H9 (cell line): ENCODE data around the gene SMURF1. TPM values are rescaled to one million over a fixed set of nuclear protein-coding genes. Genes with fewer than 3 reads are reported as not detected.

Experiments
- DNase-seq: peaks from one replicate; pipeline ENCODE4 v3.0.0-alpha.2; 2017
- H2AFZ ChIP-seq: one replicate; pipeline ENCODE4 v1.6.1; 2013; ENCODE audit warnings: mild to moderate bottlenecking, low read length, control low read depth, moderate library complexity
- H2AK5ac ChIP-seq: 2 replicates; pipeline ENCODE4 v1.6.1; 2013; ENCODE audit warnings: low read length, control low read depth, mixed read lengths; ENCODE audit not compliant: insufficient read length
- H2BK120ac ChIP-seq: one replicate; pipeline ENCODE4 v1.6.1; 2013; ENCODE audit warnings: low read depth, mild to moderate bottlenecking, low read length, control low read depth, inconsistent platforms; ENCODE audit not compliant: poor library complexity, severe bottlenecking
- H2BK12ac ChIP-seq: 2 replicates; pipeline ENCODE4 v1.6.1; 2013; ENCODE audit warnings: low read length, control low read depth, mixed read lengths, low read depth; ENCODE audit not compliant: insufficient read length
- H2BK15ac ChIP-seq: 2 replicates; pipeline ENCODE4 v1.6.1; 2013; ENCODE audit warnings: low read depth, low read length, control low read depth
- H2BK20ac ChIP-seq: one replicate; pipeline ENCODE4 v1.6.1; 2013; ENCODE audit warnings: low read depth, mild to moderate bottlenecking, low read length, control low read depth, inconsistent platforms; ENCODE audit not compliant: poor library complexity, severe bottlenecking
- H2BK5ac ChIP-seq: 2 replicates; pipeline ENCODE4 v1.6.1; 2013; ENCODE audit warnings: low read length, control low read depth, mixed read lengths; ENCODE audit not compliant: insufficient read length
- H3K14ac ChIP-seq: 2 replicates; pipeline ENCODE4 v1.6.1; 2013; ENCODE audit warnings: low read length, control low read depth; ENCODE audit not compliant: insufficient read depth
- H3K18ac ChIP-seq: 2 replicates; pipeline ENCODE4 v1.6.1; 2013; ENCODE audit warnings: low read depth, mild to moderate bottlenecking, mixed read lengths, low read length, control low read depth; ENCODE audit not compliant: insufficient read length
- H3K23ac ChIP-seq: 2 replicates; pipeline ENCODE4 v1.6.1; 2013; ENCODE audit warnings: low read length, control low read depth, mixed read lengths, low read depth; ENCODE audit not compliant: insufficient read length
- H3K23me2 ChIP-seq: 2 replicates; pipeline ENCODE4 v1.6.1; 2013; ENCODE audit warnings: low read depth, mild to moderate bottlenecking, mixed read lengths, low read length, control low read depth; ENCODE audit not compliant: insufficient read length, poor library complexity, severe bottlenecking
- H3K27ac ChIP-seq: 2 replicates; pipeline ENCODE4 v1.5.1; 2013; ENCODE audit warnings: low read length, control low read depth, mixed read lengths, low read depth; ENCODE audit not compliant: insufficient read length
- H3K27me3 ChIP-seq: 2 replicates; pipeline ENCODE4 v1.6.1; 2013; ENCODE audit warnings: low read length, control low read depth, inconsistent platforms; ENCODE audit not compliant: insufficient read depth
- H3K4ac ChIP-seq: 2 replicates; pipeline ENCODE4 v1.6.1; 2013; ENCODE audit warnings: low read depth, mild to moderate bottlenecking, control low read depth, inconsistent platforms, low read length, moderate library complexity
- H3K4me1 ChIP-seq: 2 replicates; pipeline ENCODE4 v1.6.1; 2013; ENCODE audit warnings: low read length, control low read depth, inconsistent platforms; ENCODE audit not compliant: insufficient read depth
- H3K4me2 ChIP-seq: 2 replicates; pipeline ENCODE4 v1.6.1; 2013; ENCODE audit warnings: low read length, control low read depth, mixed read lengths; ENCODE audit not compliant: insufficient read length, insufficient read depth
- H3K56ac ChIP-seq: 2 replicates; pipeline ENCODE4 v1.6.1; 2013; ENCODE audit warnings: low read depth, mild to moderate bottlenecking, mixed read lengths, low read length, control low read depth; ENCODE audit not compliant: insufficient read length
- H3K79me1 ChIP-seq: 2 replicates; pipeline ENCODE4 v1.6.1; 2013; ENCODE audit warnings: low read depth, mild to moderate bottlenecking, moderate library complexity, low read length, control low read depth, inconsistent platforms; ENCODE audit not compliant: insufficient read depth, poor library complexity, severe bottlenecking
- H3K79me2 ChIP-seq: 2 replicates; pipeline ENCODE4 v1.6.1; 2013; ENCODE audit warnings: low read length, control low read depth, inconsistent platforms; ENCODE audit not compliant: insufficient read depth
- H3K9ac ChIP-seq: 2 replicates; pipeline ENCODE4 v1.6.1; 2013; ENCODE audit warnings: low read length, control low read depth, mixed read lengths; ENCODE audit not compliant: insufficient read length; ENCODE audit errors: extremely low read depth
- H3K9me3 ChIP-seq: one replicate; pipeline ENCODE4 v1.6.1; 2013; ENCODE audit warnings: low read depth, low read length, inconsistent platforms; ENCODE audit not compliant: control insufficient read depth
- H3T11ph ChIP-seq: one replicate; pipeline ENCODE4 v1.6.1; 2013; ENCODE audit warnings: mild to moderate bottlenecking, low read length, control low read depth, inconsistent platforms
- H4K20me1 ChIP-seq: one replicate; pipeline ENCODE4 v1.6.1; 2013; ENCODE audit not compliant: control insufficient read depth, insufficient read length, insufficient read depth
- H4K5ac ChIP-seq: 2 replicates; pipeline ENCODE4 v1.6.1; 2013; ENCODE audit warnings: low read depth, mild to moderate bottlenecking, mixed read lengths, low read length, control low read depth; ENCODE audit not compliant: insufficient read length
- H4K8ac ChIP-seq: replicated peaks from 2 replicates; pipeline ENCODE4 v1.6.1; 2013; ENCODE audit warnings: low read length, control low read depth, mixed read lengths, low read depth; ENCODE audit not compliant: insufficient read length
- H4K91ac ChIP-seq: 2 replicates; pipeline ENCODE4 v1.6.1; 2013; ENCODE audit warnings: low read depth, mild to moderate bottlenecking, moderate library complexity, mixed read lengths, low read length, control low read depth; ENCODE audit not compliant: insufficient read length
- H3K27ac Mint-ChIP-seq, 3 experiments: 2 replicates in 2 of 3; 3 replicates in 1 of 3; pipeline ENCODE4 v1.8.0; 2020 to 2021; ENCODE audit warnings: mixed read lengths in 3 of 3, mild to moderate bottlenecking in 1 of 3, moderate library complexity in 1 of 3
- H3K27me3 Mint-ChIP-seq: 2 replicates; pipeline ENCODE4 v1.8.0; 2021; ENCODE audit warnings: low read depth, mild to moderate bottlenecking, moderate library complexity, mixed read lengths
- H3K36me3 Mint-ChIP-seq, 3 experiments: 2 replicates in 2 of 3; 3 replicates in 1 of 3; pipeline ENCODE4 v1.8.0; 2020 to 2021; ENCODE audit warnings: low read depth in 3 of 3, mixed read lengths in 3 of 3; ENCODE audit not compliant: insufficient read depth in 1 of 3
- H3K4me1 Mint-ChIP-seq, 2 experiments: 2 replicates each; pipeline ENCODE4 v1.8.0; 2020; ENCODE audit warnings: mixed read lengths in 2 of 2
- H3K4me3 Mint-ChIP-seq, 2 experiments: 2 replicates in 1 of 2; 3 replicates in 1 of 2; pipeline ENCODE4 v1.8.0; 2020 to 2021; ENCODE audit warnings: mild to moderate bottlenecking in 2 of 2, mixed read lengths in 2 of 2, moderate library complexity in 1 of 2
- H3K9me3 Mint-ChIP-seq, 2 experiments: 2 replicates in 1 of 2; 3 replicates in 1 of 2; pipeline ENCODE4 v1.8.0; 2020; ENCODE audit warnings: mild to moderate bottlenecking in 2 of 2, mixed read lengths in 2 of 2, moderate library complexity in 1 of 2
- WGBS: extraction: QIAGEN DNeasy Blood & Tissue Kit; methylation state at CpG from one replicate; pipeline ENCODE4 v1.1.7; 2013; ENCODE audit warnings: missing lambda C conversion rate, low lambda C conversion rate, mixed read lengths; ENCODE audit not compliant: insufficient read length; ENCODE audit errors: extremely low coverage; 5-methylcytosine and 5-hydroxymethylcytosine counted together
- total RNA-seq: library from RNA; stranded (reverse); gene quantifications from 2 replicates; pipeline ENCODE4 v1.2.1, GENCODE V29; 2021
- TF ChIP-seq, protein P1 (sequence below): fragments of 200-600 bp; sonication (generic); conservative IDR thresholded peaks from 3 replicates; pipeline ENCODE4 v1.8.0; 2021; ENCODE audit warnings: antibody characterized with exemption, mild to moderate bottlenecking

Gene SMURF1
- total RNA-seq, 1 experiment from 2014 or later, result 29.4 TPM

GRCh38 chr7:99133766-99134564, 9.9 kb downstream of the SMURF1 start:
- Mint-ChIP-seq H3K9me3 (no peaks in the 10 kb centered on the region), H3K27me3 (no peaks in the 10 kb centered on the region), H3K36me3 (no peaks in the 10 kb centered on the region; a peak in 1 of 7 replicates), H3K4me1 (peaks cover 34 to 41% of the 10 kb centered on the region in 2 experiments), H3K4me3 (no peak overlapping the region), H3K27ac (no peak overlapping the region)
- Histone ChIP-seq H3K4me2 (no peak overlapping the region), H4K20me1 (no peaks in the 10 kb centered on the region), H3K4me1 (peaks cover under 1% of the 10 kb centered on the region; the same call in 1 of the 2 replicates), H4K5ac (no peak overlapping the region), H2BK15ac (no peak overlapping the region), H2BK20ac (no peak overlapping the region), H4K8ac (no peak overlapping the region), H2AK5ac (no peak overlapping the region), H4K91ac (no peak overlapping the region), H3K18ac (no peak overlapping the region), H3K9ac (no peak overlapping the region), H3K27me3 (no peaks in the 10 kb centered on the region), H2BK120ac (no peak overlapping the region), H3K14ac (no peak overlapping the region), H2BK12ac (no peak overlapping the region), H3K4ac (no peak overlapping the region), H3T11ph (no peak overlapping the region), H3K56ac (no peak overlapping the region), H2AFZ (no peak overlapping the region), H3K79me2 (peaks cover 37% of the 10 kb centered on the region; the same call in 1 of the 2 replicates), H3K9me3 (no peaks in the 10 kb centered on the region), H3K27ac (no peak overlapping the region), H3K23me2 (no peaks in the 10 kb centered on the region), H3K23ac (no peak overlapping the region), H2BK5ac (no peak overlapping the region), H3K79me1 (peaks cover 8% of the 10 kb centered on the region)
- DNase-seq, result no peak
- TF ChIP-seq, protein P1, sequence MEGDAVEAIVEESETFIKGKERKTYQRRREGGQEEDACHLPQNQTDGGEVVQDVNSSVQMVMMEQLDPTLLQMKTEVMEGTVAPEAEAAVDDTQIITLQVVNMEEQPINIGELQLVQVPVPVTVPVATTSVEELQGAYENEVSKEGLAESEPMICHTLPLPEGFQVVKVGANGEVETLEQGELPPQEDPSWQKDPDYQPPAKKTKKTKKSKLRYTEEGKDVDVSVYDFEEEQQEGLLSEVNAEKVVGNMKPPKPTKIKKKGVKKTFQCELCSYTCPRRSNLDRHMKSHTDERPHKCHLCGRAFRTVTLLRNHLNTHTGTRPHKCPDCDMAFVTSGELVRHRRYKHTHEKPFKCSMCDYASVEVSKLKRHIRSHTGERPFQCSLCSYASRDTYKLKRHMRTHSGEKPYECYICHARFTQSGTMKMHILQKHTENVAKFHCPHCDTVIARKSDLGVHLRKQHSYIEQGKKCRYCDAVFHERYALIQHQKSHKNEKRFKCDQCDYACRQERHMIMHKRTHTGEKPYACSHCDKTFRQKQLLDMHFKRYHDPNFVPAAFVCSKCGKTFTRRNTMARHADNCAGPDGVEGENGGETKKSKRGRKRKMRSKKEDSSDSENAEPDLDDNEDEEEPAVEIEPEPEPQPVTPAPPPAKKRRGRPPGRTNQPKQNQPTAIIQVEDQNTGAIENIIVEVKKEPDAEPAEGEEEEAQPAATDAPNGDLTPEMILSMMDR, result no peak
- no CpG with 5 or more reads among the region's 9 CpGs for WGBS
